ENCODE measurements around the gene AHNAK2.

GRCh38 chr14:104931771-104932675, 46.2 kb downstream of the AHNAK2 start:
- TF ChIP-seq, protein P1, sequence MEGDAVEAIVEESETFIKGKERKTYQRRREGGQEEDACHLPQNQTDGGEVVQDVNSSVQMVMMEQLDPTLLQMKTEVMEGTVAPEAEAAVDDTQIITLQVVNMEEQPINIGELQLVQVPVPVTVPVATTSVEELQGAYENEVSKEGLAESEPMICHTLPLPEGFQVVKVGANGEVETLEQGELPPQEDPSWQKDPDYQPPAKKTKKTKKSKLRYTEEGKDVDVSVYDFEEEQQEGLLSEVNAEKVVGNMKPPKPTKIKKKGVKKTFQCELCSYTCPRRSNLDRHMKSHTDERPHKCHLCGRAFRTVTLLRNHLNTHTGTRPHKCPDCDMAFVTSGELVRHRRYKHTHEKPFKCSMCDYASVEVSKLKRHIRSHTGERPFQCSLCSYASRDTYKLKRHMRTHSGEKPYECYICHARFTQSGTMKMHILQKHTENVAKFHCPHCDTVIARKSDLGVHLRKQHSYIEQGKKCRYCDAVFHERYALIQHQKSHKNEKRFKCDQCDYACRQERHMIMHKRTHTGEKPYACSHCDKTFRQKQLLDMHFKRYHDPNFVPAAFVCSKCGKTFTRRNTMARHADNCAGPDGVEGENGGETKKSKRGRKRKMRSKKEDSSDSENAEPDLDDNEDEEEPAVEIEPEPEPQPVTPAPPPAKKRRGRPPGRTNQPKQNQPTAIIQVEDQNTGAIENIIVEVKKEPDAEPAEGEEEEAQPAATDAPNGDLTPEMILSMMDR (IDR thresholded peaks at IDR 0.05) = no peak
- no peak for TF ChIP-seq POLR2A (IDR thresholded peaks at IDR 0.05)
